ENCODE measurements around the gene PCDHA1.

Gene PCDHA1

DNA sequence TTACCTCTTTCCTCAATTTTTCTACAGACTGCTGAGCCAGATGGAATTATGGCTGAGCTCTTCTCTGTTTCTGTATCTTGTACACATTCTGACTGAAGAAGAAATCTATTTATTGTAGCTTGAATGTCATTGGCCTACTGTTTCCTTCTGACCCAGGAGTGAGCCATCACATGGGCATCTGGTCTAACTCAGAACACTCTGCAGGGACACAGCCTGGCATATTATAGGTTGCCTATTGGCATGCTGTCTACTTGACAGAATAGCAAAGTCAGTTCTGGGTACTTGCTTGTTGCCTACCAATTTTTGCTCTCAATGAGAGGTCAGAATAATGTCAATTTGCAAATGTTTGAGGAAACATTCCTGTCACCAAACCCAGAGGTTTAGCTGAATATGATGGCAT lies 187.6 kb downstream of the PCDHA1 start:
- no peak overlapping the region for H3K4me3 ChIP-seq (ENCODE audit: low read depth, low read length)
- DNase-seq = no peak
- no peaks in the 10 kb centered on the region for H3K36me3 ChIP-seq (replicated peaks)
- in situ Hi-C loops (cut with HindIII; ENCODE audit: low pct_ligation_motif_present, low sequenced_read_pairs) = no loop called here
- H3K27me3 ChIP-seq (replicated peaks) = no peaks in the 10 kb centered on the region
- TF ChIP-seq, protein P1, sequence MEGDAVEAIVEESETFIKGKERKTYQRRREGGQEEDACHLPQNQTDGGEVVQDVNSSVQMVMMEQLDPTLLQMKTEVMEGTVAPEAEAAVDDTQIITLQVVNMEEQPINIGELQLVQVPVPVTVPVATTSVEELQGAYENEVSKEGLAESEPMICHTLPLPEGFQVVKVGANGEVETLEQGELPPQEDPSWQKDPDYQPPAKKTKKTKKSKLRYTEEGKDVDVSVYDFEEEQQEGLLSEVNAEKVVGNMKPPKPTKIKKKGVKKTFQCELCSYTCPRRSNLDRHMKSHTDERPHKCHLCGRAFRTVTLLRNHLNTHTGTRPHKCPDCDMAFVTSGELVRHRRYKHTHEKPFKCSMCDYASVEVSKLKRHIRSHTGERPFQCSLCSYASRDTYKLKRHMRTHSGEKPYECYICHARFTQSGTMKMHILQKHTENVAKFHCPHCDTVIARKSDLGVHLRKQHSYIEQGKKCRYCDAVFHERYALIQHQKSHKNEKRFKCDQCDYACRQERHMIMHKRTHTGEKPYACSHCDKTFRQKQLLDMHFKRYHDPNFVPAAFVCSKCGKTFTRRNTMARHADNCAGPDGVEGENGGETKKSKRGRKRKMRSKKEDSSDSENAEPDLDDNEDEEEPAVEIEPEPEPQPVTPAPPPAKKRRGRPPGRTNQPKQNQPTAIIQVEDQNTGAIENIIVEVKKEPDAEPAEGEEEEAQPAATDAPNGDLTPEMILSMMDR (IDR thresholded peaks at IDR 0.05; ENCODE audit: low read depth, low read length, missing control alignments) = no peak
- H3K27ac ChIP-seq = no peak overlapping the region

DNA sequence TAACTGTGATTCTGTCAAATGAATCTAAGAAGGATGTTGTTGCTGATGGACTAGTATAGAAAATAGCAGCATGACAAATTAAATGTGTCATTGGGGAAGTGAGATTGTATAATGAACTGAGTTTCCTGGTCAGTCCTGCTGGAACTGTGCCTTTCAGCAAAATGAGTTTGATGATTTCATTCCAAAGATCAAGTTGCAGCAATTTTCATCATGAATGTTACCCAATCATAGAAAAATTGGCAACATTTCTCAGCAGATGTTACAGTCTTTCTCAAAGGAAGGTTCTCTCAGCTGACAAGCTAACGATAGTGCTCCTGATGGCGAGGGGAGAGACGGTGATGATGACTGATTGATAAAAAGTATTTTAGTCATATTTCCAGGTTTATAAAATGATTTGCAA lies 191.1 kb downstream of the PCDHA1 start:
- Histone ChIP-seq H3K36me3 (replicated peaks) (no peaks in the 10 kb centered on the region), H3K27me3 (replicated peaks) (no peaks in the 10 kb centered on the region), H3K27ac (no peak overlapping the region), H3K4me3 (ENCODE audit: low read depth, low read length) (no peak overlapping the region)
- DNase-seq = no peak
- TF ChIP-seq, protein P1 (IDR thresholded peaks at IDR 0.05; ENCODE audit: low read depth, low read length, missing control alignments) = no peak
- in situ Hi-C loops (cut with HindIII; ENCODE audit: low pct_ligation_motif_present, low sequenced_read_pairs) = no loop called here

DNA sequence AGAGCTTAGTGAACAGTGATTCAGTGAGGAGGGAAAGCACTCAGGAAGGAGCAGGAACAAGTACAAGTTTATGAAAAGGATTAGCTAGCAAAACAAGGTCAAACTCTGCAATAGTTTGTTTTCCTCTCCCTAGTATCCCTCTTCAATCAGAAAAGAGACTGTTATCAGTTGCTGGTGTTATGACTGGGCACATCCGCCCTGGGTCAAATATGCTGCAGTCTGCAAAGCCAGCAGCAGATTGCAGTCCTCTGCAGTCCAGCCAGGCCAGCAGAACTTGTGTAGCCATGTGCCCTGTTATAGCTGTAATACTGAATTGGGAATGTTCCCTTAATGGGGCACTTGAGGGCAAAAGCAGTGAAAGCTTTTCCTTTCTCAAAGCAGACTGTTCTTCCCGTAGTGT lies 192.3 kb downstream of the PCDHA1 start:
- Histone ChIP-seq H3K27me3 (replicated peaks) (no peaks in the 10 kb centered on the region), H3K36me3 (replicated peaks) (no peaks in the 10 kb centered on the region), H3K27ac (no peak overlapping the region), H3K4me3 (ENCODE audit: low read depth, low read length) (no peak overlapping the region)
- in situ Hi-C loops (cut with HindIII; ENCODE audit: low pct_ligation_motif_present, low sequenced_read_pairs) = no loop called here
- no peak for DNase-seq
- TF ChIP-seq, protein P1 (IDR thresholded peaks at IDR 0.05; ENCODE audit: low read depth, low read length, missing control alignments) = no peak

DNA sequence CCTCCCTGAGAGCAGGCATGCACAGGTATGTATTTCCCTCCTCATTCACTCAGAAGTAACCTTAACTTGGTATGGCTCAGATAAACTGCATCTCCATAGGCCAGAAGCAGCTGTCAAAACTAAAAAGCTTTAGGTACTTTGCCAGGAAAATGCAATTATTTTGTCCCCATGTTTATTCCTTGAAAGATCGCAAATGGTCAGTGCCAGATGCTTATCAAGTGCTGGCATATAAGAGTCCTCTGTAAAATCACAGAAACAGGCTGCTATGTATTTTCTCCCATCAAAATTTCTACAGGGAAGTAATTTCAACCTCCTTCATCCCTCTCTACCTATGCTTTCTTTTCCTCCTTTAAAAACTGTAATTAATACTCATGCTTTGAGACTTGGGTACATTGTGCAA lies 193.0 kb downstream of the PCDHA1 start:
- H3K27ac ChIP-seq = no peak overlapping the region
- in situ Hi-C loops (cut with HindIII; ENCODE audit: low pct_ligation_motif_present, low sequenced_read_pairs) = no loop called here
- no peak overlapping the region for H3K4me3 ChIP-seq (ENCODE audit: low read depth, low read length)
- no peak for DNase-seq
- TF ChIP-seq, protein P1 (IDR thresholded peaks at IDR 0.05; ENCODE audit: low read depth, low read length, missing control alignments) = no peak
- H3K36me3 ChIP-seq (replicated peaks) = no peaks in the 10 kb centered on the region
- no peaks in the 10 kb centered on the region for H3K27me3 ChIP-seq (replicated peaks)

DNA sequence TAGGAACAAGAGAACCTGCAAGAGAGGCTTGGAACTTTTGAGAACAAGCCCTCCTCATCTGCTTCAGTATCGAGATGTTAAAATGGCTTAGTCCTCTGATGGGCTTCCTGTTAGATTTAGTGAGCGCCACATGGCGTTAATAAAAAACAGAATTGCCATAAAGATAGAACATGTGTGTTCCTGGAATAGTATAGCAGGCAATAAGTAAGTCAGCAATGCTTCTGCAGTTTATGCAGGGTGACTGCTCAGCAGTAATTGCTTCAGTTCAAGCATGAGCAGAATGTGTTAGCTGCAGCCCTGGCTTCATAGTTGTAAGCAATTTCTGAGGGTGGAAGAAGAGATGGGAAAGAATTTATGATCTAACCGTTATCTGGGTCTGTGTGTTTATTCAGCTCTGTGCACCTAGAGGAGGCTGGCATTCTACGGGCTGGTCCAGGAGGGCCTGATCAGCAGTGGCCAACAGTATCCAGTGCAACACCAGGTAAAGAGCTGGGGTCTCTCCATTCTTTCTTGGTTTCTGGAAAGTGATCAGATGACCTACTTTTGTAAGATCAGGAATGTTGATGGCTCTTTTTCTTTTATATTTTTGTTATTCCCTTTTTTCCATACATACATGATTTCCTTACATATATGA lies 196.3 kb downstream of the PCDHA1 start:
- in situ Hi-C loops (cut with HindIII; ENCODE audit: low pct_ligation_motif_present, low sequenced_read_pairs) = no loop called here
- Histone ChIP-seq H3K4me3 (ENCODE audit: low read depth, low read length) (no peak overlapping the region), H3K27me3 (replicated peaks) (no peaks in the 10 kb centered on the region), H3K36me3 (replicated peaks) (no peaks in the 10 kb centered on the region), H3K27ac (no peak overlapping the region)
- TF ChIP-seq, protein P1 (IDR thresholded peaks at IDR 0.05; ENCODE audit: low read depth, low read length, missing control alignments) = no peak
- DNase-seq = no peak

DNA sequence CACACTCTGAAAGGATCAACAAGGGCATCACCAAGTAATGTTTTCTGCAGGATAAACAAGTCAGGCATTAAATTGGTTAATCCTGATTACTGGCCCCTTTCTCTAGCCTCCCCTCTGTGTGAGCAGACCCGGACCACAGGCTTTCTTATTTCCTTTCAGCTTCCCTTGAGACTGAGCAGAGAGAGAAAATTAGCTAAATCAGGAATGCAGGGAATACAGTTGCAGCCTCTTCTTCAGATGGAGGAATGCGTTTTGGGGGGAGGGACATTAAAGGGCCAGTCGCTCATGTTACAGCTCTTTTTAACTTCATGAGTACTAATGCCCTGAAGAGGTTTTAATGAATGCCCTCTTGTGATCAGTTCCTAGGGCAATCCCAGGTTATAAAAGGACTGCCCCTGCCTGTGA lies 200.2 kb downstream of the PCDHA1 start:
- in situ Hi-C loops (cut with HindIII; ENCODE audit: low pct_ligation_motif_present, low sequenced_read_pairs) = no loop called here
- no peak overlapping the region for H3K4me3 ChIP-seq (ENCODE audit: low read depth, low read length)
- no peaks in the 10 kb centered on the region for H3K36me3 ChIP-seq (replicated peaks)
- no peak overlapping the region for H3K27ac ChIP-seq
- H3K27me3 ChIP-seq (replicated peaks) = no peaks in the 10 kb centered on the region
- no peak for DNase-seq
- TF ChIP-seq, protein P1 (IDR thresholded peaks at IDR 0.05; ENCODE audit: low read depth, low read length, missing control alignments) = no peak
